Fibroblast of skin of right biceps (primary cell): ENCODE data around the gene ATG10.

Experiments
- DNase-seq: peaks from one replicate; pipeline ENCODE4 v3.0.0-alpha.2; 2013

The ATG10 gene

DNA sequence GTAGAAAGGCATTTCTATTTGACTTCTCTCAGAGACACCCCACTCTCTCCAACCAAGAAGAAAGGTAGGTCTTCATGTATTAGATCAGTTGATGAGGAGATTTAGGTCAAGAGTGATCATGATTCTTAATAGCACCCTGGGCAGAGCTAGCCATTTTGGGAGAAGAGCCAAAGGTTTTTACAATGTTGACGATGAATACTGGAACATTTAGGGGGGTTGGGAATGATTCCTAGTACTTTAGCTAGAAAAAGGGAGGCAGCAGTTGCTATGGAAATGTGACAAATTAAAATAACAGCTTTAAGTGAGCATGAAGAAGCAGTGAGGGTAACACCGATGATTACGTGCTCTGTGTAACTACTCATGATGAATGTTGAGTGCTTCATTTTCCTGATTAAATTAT, 315.8 kb downstream of the ATG10 start:
- no peak for DNase-seq

- DNase-seq: no peak
These were observed 318.2 kb downstream of the ATG10 start for GRCh38 chr5:82290005-82290404.

GRCh38 chr5:82290908-82291307, 319.1 kb downstream of the ATG10 start:
- DNase-seq: no peak

DNA sequence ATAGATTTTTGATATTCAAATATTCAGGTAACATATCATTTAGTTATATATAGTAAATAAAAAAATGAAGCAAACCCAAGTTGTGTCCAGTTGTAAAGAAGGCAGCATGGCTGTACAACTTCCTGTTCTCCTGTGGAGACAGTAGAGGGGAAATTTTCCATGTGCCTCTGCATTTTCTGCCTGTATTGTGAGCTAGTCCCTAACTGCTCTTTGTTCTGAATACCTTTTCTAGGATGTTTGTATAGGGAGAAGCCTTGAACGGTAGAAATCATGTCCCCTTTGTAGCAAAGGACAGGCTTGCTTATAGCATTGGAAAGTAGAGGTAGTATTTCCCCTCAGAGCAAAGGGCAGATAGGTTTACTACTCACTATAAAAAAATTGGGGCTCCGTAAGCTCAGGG, 319.6 kb downstream of the ATG10 start:
- no peak for DNase-seq

- peak; percentile 39 for DNase-seq
These were observed 323.3 kb downstream of the ATG10 start for GRCh38 chr5:82295144-82295543.

DNA sequence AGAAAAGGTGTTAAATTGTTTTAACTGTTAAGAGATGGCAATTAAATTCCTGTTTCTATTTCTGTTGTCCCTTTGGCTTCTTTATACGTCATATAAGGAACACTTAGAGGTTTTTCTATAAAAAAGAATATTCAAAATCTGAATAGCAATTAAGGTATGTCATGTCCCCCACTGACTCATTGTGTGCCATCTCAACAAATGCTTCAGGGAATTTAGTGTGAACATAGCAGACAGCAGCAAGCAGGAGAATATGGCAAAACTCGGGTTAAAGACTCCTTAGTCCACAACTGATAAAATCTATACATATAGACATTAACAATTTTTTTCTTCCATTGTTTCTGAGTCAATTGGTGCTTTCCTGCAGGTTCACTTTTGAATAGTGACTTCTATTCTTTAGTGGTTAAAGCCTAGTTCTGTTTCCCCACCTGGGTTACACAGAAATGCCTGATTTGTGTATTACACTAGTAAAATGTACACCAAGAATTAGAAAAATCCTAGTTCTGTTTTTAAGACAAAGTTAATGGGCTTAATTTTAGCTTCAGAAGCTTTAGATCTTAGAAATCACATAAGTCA, 324.2 kb downstream of the ATG10 start:
- DNase-seq: no peak

DNA sequence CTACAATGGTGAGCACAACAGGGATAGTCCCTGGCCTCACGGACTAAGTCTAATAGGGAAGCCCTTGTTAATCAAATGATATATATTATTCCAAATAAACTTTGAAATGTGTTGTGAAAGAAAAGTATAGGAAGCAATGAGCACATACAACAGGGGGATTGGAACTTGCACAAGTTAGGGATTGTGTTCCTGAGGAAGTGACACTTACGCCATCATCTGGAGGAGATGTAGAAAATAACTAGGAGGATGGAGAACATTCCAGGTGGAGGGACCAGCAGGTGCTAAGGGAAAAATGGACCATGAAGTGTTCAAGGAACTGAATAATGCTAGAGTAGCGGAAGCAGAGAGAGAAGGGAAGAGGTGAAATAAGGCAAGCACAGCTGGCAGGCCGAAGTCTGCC, 325.1 kb downstream of the ATG10 start:
- no peak for DNase-seq

DNA sequence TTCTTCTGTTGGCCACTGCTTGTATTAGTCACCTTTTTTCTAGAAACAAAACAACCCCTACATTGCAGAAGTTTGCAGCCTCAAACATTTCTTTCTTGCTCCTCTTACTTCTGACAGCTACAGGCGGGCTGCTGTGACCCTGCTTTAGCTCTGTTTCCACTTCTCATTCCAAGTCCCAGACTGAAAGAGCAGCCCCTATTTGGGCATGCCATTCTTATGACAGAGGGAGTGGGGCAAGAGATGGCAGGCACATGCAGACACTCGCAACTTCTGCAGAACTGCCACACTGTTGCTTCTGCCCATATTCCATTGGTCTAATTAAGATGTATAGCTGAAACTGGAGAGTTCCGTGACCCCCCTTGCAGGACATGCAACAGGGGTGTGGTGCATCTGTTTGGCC, 325.9 kb downstream of the ATG10 start:
- no peak for DNase-seq

- no peak for DNase-seq
These were observed 326.8 kb downstream of the ATG10 start for GRCh38 chr5:82298668-82299067.

- DNase-seq: no peak
These were observed 329.4 kb downstream of the ATG10 start for GRCh38 chr5:82301190-82301589.
